Ishikawa (cell line): ENCODE measurements around the gene RSAD2.

ENCODE experiments used
- CEBPB ChIP-seq: IDR thresholded peaks from 2 replicates; pipeline ENCODE4 v1.6.1; 2012
- EP300 ChIP-seq: IDR thresholded peaks from 2 replicates; pipeline ENCODE4 v1.6.1; 2012; ENCODE audit warnings: borderline replicate concordance
- FOXM1 ChIP-seq: IDR thresholded peaks from 2 replicates; pipeline ENCODE4 v1.6.1; 2012; ENCODE audit warnings: low read depth, borderline replicate concordance
- MAX ChIP-seq: IDR thresholded peaks from 2 replicates; pipeline ENCODE4 v1.6.1; 2012
- REST ChIP-seq: IDR thresholded peaks from 2 replicates; pipeline ENCODE4 v1.6.1; 2012; ENCODE audit warnings: low read depth, mild to moderate bottlenecking
- TAF1 ChIP-seq: IDR thresholded peaks from 2 replicates; pipeline ENCODE4 v1.6.1; 2012; ENCODE audit warnings: low read depth, mild to moderate bottlenecking
- TEAD4 ChIP-seq: IDR thresholded peaks from 2 replicates; pipeline ENCODE4 v1.6.1; 2012
- USF1 ChIP-seq: IDR thresholded peaks from 2 replicates; pipeline ENCODE4 v1.6.1; 2012

- TF ChIP-seq USF1 (no peak), MAX (no peak), TEAD4 (no peak), REST (no peak), EP300 (no peak), CEBPB (no peak), TAF1 (no peak), FOXM1 (no peak)
These were observed 40.3 kb downstream of the RSAD2 start for GRCh38 chr2:6917761-6918421.
